HCT116 (cell line): ENCODE data around the gene AP2S1. TPM values are rescaled to one million over a fixed set of nuclear protein-coding genes. Genes with fewer than 3 reads are reported as not detected.

Source experiments
- ATAC-seq: fragments of 200-7000 bp; cut with Tn5 transposase; 2 replicates; pipeline ENCODE4 v1.9.1; 2020; ENCODE audit warnings: mild to moderate bottlenecking, moderate library complexity
- BruUV-seq: library from RNA; stranded (reverse); fragments of 400-500 nt; replicated peaks from 2 replicates; lab custom pipeline; 2021; lab: Mats Ljungman, UMichigan
- CTCF ChIA-PET: fragments of 300-600 bp; sonication (Branson Sonifier 250); formaldehyde crosslinking; loops from one replicate; lab custom pipeline; 2021; ENCODE audit warnings: antibody characterized with exemption; lab: Charles Lee
- POLR2A ChIA-PET: fragments of 300-600, 350-600 bp; sonication (Branson Sonifier 250); formaldehyde crosslinking; loops from one replicate; lab custom pipeline; 2021; ENCODE audit warnings: antibody characterized with exemption; lab: Charles Lee
- RAD21 ChIA-PET, 2 experiments: fragments of 300-600 bp; sonication (Branson Sonifier 250); formaldehyde crosslinking; loops; one replicate each; lab custom pipeline; 2023; ENCODE audit warnings: low total read pairs in 2 of 2; ENCODE audit not compliant: uncharacterized antibody in 2 of 2, unreplicated experiment in 2 of 2, low non-redundant PET in 1 of 2; lab: Charles Lee
- DNase-seq: peaks from one replicate; pipeline ENCODE4 v3.0.0-alpha.2; 2010; ENCODE audit warnings: low read depth, low spot score
- H2AFZ ChIP-seq: fragments of 200-600 bp; shearing (Covaris generic), sonication (generic); 2 replicates; pipeline ENCODE4 v1.6.1; 2017; ENCODE audit warnings: low read depth, mixed run types, mixed read lengths, antibody characterized with exemption, low read length; ENCODE audit not compliant: poor library complexity, severe bottlenecking
- H3K27ac ChIP-seq: 2 replicates; pipeline ENCODE4 v1.5.1; 2012; ENCODE audit warnings: low read depth, low read length
- H3K27me3 ChIP-seq: fragments of 200-600 bp; sonication (generic); 2 replicates; pipeline ENCODE4 v1.6.1; 2016; ENCODE audit warnings: mixed run types, low read length, mixed read lengths; ENCODE audit not compliant: insufficient read depth
- H3K36me3 ChIP-seq, 2 experiments: fragments of 200-500 bp in 1 of 2; fragments of 200-600 bp in 1 of 2; sonication (Bioruptor generic) in 1 of 2; sonication (generic) in 1 of 2; 2 replicates each; pipeline versions ENCODE4 v1.5.1 to v1.6.1; 2014 to 2016; ENCODE audit warnings: low read length in 2 of 2, inconsistent platforms in 1 of 2, mixed read lengths in 1 of 2, mixed run types in 1 of 2; ENCODE audit not compliant: insufficient read depth in 2 of 2, control insufficient read depth in 1 of 2
- H3K4me1 ChIP-seq, 2 experiments: fragments of 200-600 bp in 1 of 2; sonication (generic) in 1 of 2; 2 replicates each; pipeline versions ENCODE4 v1.5.1 to v1.6.1; 2012 to 2017; ENCODE audit warnings: low read length in 2 of 2, inconsistent platforms in 1 of 2, mild to moderate bottlenecking in 1 of 2, mixed read lengths in 1 of 2, mixed run types in 1 of 2, moderate library complexity in 1 of 2; ENCODE audit not compliant: insufficient read depth in 2 of 2, control insufficient read depth in 1 of 2
- H3K4me2 ChIP-seq: fragments of 200-600 bp; sonication (generic); 2 replicates; pipeline ENCODE4 v1.6.1; 2017; ENCODE audit warnings: mixed run types, low read length, mixed read lengths
- H3K4me3 ChIP-seq, 2 experiments: fragments of 200-600 bp in 1 of 2; sonication (generic) in 1 of 2; replicated peaks in 1 of 2; 2 replicates each; pipeline ENCODE4 v1.5.1; 2011 to 2016; ENCODE audit warnings: low read length in 2 of 2, control low read depth in 1 of 2, low read depth in 1 of 2, mild to moderate bottlenecking in 1 of 2, mixed read lengths in 1 of 2, mixed run types in 1 of 2
- H3K79me2 ChIP-seq: fragments of 200-600 bp; sonication (generic); 2 replicates; pipeline ENCODE4 v1.6.1; 2017; ENCODE audit warnings: mild to moderate bottlenecking, mixed run types, low read length, moderate library complexity, mixed read lengths; ENCODE audit not compliant: insufficient read depth
- H3K9ac ChIP-seq: fragments of 200-600 bp; sonication (generic); 2 replicates; pipeline ENCODE4 v1.6.1; 2016; ENCODE audit warnings: low read length, mixed read lengths
- H3K9me2 ChIP-seq: fragments of 200-600 bp; sonication (generic), shearing (Covaris generic); 2 replicates; pipeline ENCODE4 v1.6.1; 2017; ENCODE audit warnings: mixed run types, mild to moderate bottlenecking, moderate library complexity; ENCODE audit not compliant: insufficient read depth
- H3K9me3 ChIP-seq, 2 experiments: fragments of 200-500 bp in 1 of 2; fragments of 200-600 bp in 1 of 2; sonication (Bioruptor generic) in 1 of 2; sonication (generic) in 1 of 2; 2 replicates each; pipeline ENCODE4 v1.6.1; 2014 to 2017; ENCODE audit warnings: low read length in 2 of 2, mixed read lengths in 2 of 2, inconsistent platforms in 1 of 2, low read depth in 1 of 2, mild to moderate bottlenecking in 1 of 2, mixed run types in 1 of 2, moderate library complexity in 1 of 2; ENCODE audit not compliant: control insufficient read depth in 1 of 2, insufficient read depth in 1 of 2
- H4K20me1 ChIP-seq: fragments of 200-600 bp; sonication (generic), shearing (Covaris generic); 2 replicates; pipeline ENCODE4 v1.6.1; 2017; ENCODE audit warnings: mixed run types, mild to moderate bottlenecking, moderate library complexity; ENCODE audit not compliant: insufficient read depth
- EZH2phosphoT487 ChIP-seq: fragments of 200-600 bp; IDR thresholded peaks from 2 replicates; pipeline ENCODE4 v1.6.1; 2018; ENCODE audit warnings: antibody characterized with exemption, borderline replicate concordance
- FOSL1 ChIP-seq: IDR thresholded peaks from 2 replicates; pipeline ENCODE4 v1.6.1; 2012; ENCODE audit warnings: low read depth
- JUND ChIP-seq: IDR thresholded peaks from 2 replicates; pipeline ENCODE4 v1.6.1; 2012
- POLR2A ChIP-seq: IDR thresholded peaks from 2 replicates; pipeline ENCODE4 v1.7.0; 2011; ENCODE audit warnings: borderline replicate concordance; ENCODE audit not compliant: insufficient read depth, insufficient read length; ENCODE audit errors: extremely low read depth
- POLR2AphosphoS5 ChIP-seq: IDR thresholded peaks from 2 replicates; pipeline ENCODE4 v1.6.1; 2011; ENCODE audit warnings: mild to moderate bottlenecking, low read depth, low read length, moderate library complexity
- REST ChIP-seq: IDR thresholded peaks from 2 replicates; pipeline ENCODE4 v1.6.1; 2012; ENCODE audit warnings: low read depth
- SIN3A ChIP-seq: IDR thresholded peaks from 2 replicates; pipeline ENCODE4 v1.6.1; 2012; ENCODE audit warnings: low read depth
- TCF7L2 ChIP-seq: IDR thresholded peaks from 2 replicates; pipeline ENCODE4 v1.7.0; 2011; ENCODE audit warnings: borderline replicate concordance, inconsistent platforms; ENCODE audit not compliant: insufficient read depth, insufficient read length; ENCODE audit errors: extremely low read depth
- ZFX ChIP-seq: fragments of 450-650 bp; IDR thresholded peaks from 2 replicates; pipeline ENCODE4 v1.6.1; 2017
- ZNF274 ChIP-seq: fragments of 200-500 bp; sonication (Bioruptor generic); IDR thresholded peaks from 2 replicates; pipeline ENCODE4 v1.6.1; 2014; ENCODE audit warnings: mild to moderate bottlenecking, low read depth, low read length, inconsistent platforms
- intact Hi-C: fragments of 100-400 bp; cut with micrococcal nuclease; formaldehyde crosslinking; loops from 2 replicates; pipeline ENCODE4 v1.10.0; 2022
- total RNA-seq: library from RNA; stranded (reverse); gene quantifications from one replicate; pipeline ENCODE4 v1.2.1, GENCODE V29; 2021; ENCODE audit not compliant: unreplicated experiment
- TF ChIP-seq, protein P1 (sequence below): IDR thresholded peaks from 2 replicates; pipeline ENCODE4 v1.6.1; 2012
- TF ChIP-seq, protein P2 (sequence below): IDR thresholded peaks from 2 replicates; pipeline ENCODE4 v1.6.1; 2012

Gene AP2S1
- total RNA-seq, 1 experiment from 2014 or later, result 296 TPM

DNA sequence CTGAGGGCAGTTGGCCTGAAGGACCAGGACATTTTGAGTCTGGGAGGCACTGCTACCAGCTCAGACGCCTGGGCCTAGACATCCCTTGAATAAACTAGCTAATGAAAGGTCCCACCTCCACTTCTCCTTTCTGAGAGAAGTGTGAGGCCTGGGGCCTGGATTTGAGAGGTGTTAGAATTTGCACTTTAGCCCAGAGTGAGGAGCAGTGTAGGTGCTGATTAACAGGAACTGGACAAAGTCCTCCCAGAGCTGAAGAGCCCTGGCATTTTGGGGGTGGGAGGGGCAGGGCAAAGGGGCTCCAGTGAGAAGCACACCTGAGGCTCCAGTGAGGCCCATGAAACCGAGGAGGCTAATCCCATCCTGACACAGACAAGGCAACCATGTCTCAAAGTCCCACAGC is 47.1 kb downstream of the AP2S1 start:
- H3K9me3 ChIP-seq, result no peaks in the 10 kb centered on the region
- ATAC-seq, result no peak
- H3K36me3 ChIP-seq, result no peaks in the 10 kb centered on the region
- no peak overlapping the region for H2AFZ ChIP-seq
- DNase-seq, result no peak
- CTCF ChIA-PET, result no interaction called here
- H3K9ac ChIP-seq, result no peak overlapping the region
- no peak overlapping the region for H3K4me2 ChIP-seq
- no peak for TF ChIP-seq ZFX
- TF ChIP-seq, protein P1, sequence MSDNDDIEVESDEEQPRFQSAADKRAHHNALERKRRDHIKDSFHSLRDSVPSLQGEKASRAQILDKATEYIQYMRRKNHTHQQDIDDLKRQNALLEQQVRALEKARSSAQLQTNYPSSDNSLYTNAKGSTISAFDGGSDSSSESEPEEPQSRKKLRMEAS, result no peak
- no peak for TF ChIP-seq SIN3A
- no peak for TF ChIP-seq REST
- TF ChIP-seq, protein P2, sequence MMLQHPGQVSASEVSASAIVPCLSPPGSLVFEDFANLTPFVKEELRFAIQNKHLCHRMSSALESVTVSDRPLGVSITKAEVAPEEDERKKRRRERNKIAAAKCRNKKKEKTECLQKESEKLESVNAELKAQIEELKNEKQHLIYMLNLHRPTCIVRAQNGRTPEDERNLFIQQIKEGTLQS, result no peak
- no peak for TF ChIP-seq JUND
- no peak for TF ChIP-seq FOSL1
- no peak for TF ChIP-seq POLR2A
- no peak for TF ChIP-seq POLR2AphosphoS5
- TF ChIP-seq EZH2phosphoT487, result no peak
- no peak for TF ChIP-seq TCF7L2
- TF ChIP-seq ZNF274, result no peak
- TF ChIP-seq, all 23 proteins: peak for 0
- ChIA-PET RAD21 (no interaction called here), POLR2A (interaction anchor here (1.5 kb wide), 1 partner anchor 15 kb away, joined by 5 read pairs; the partner anchor contains the start of gene SLC1A5)
- intact Hi-C loops, result no loop called here
- H3K27ac ChIP-seq, result no peak overlapping the region
- no peaks in the 10 kb centered on the region; a peak in 1 of 4 replicates for H3K4me1 ChIP-seq
- no TSS peak for BruUV-seq
- no peaks in the 10 kb centered on the region for H4K20me1 ChIP-seq
- no peaks in the 10 kb centered on the region for H3K27me3 ChIP-seq
- H3K9me2 ChIP-seq, result no peaks in the 10 kb centered on the region
- H3K79me2 ChIP-seq, result no peaks in the 10 kb centered on the region
- H3K4me3 ChIP-seq, result no peak overlapping the region
